HG02588 (cell line): ENCODE data around the gene CCDC170.
"Not testable (repeated sequence)": the region's sequence is repeated elsewhere in the genome, so short reads cannot be mapped to it uniquely, and the experiment has no call there.

Experiments
- ATAC-seq: cut with Tn5 transposase; IDR thresholded peaks from one replicate; pipeline ENCODE4 v1.9.1; 2021; ENCODE audit warnings: mild to moderate bottlenecking, moderate library complexity; ENCODE audit not compliant: unreplicated experiment

CCDC170 gene

DNA sequence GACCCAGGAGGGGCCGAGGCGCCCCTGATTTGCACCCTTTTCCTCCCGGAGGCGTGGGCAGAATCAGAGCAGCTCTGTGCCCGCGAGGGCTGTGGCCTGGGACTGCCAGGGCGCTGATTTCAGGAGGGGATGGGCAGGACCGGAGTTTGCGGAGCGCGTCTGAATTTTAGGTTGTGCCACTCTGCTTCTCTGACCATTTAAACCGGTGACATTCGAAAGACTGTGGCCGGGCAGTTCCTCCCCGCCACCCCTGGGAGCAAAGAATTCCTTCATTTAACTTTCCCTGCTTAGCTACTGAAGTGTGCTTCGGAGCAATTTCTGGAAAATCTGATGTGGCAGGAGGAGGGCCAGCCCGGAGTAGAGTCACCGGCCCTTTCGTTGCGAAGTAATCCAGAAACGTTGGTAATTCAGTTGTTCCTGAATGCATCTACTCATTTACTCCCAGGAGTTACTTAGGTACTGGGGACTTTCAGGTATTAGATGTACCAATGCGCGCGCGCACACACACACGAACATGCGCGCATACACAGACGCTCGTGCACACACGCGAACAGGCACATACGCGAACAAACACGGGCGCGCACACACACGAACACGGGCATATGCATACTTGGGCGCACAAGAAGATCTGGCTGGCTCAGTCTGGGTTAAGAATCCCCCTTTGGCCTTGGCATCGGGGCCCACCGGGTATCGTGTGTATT, 568 bp downstream of the CCDC170 start:
- ATAC-seq = no peak

DNA sequence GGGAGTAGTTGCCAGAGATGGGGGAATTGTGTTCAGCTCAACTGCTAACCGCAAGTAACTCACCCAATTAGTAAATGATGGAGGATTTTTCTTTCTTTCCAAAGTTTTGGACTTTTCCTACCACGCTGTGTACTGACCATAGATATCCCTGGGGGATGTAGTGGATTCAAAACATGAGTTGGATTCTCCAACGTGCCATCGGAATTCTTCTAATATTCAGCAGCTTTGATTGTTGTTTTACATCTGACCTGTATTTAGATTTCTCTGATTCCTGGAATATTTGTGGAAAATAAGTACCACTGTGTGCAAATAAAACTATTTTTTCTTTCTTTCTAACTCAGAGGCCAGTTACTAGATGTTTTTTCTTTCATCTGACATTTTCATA, 1.1 kb downstream of the CCDC170 start:
- ATAC-seq = no peak

DNA sequence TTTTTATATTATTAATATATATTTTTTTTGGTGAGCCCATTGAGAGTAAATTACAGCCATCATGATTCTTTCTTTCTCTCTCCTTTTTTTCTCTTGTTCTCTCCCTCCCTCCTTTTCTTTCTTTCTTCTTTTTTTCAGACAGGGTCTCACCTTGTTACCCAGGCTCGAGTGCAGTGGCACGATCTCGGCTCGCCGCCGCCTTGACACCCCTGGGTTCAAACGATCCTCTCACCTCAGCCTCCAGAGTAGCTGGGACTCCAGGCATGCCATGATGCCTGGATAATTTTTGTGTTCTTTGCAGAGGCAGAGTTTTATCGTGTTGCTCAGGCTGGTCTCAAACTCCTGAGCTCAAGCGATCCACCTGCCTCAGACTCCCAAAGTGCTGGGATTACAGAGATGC, 1.6 kb downstream of the CCDC170 start:
- no peak for ATAC-seq

DNA sequence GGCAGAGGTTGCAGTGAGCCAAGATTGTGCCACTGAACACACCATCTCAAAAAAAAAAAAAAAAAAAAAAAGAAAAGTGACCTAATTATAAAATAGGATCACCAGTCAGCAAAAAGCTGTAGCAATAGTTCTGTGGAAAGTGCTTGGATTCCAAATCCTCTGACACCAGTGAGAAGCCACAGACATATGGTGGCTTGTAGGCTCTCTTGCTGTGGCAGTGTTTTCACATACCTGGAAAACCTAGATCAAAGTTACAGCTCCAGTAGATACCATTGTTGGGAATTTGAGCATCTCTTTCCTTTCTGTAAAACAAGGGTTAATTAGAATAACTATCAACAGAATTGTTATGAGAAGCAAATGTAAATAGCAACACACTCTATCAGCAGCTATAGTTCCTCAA, 4.1 kb downstream of the CCDC170 start:
- peak; percentile 22 for ATAC-seq

DNA sequence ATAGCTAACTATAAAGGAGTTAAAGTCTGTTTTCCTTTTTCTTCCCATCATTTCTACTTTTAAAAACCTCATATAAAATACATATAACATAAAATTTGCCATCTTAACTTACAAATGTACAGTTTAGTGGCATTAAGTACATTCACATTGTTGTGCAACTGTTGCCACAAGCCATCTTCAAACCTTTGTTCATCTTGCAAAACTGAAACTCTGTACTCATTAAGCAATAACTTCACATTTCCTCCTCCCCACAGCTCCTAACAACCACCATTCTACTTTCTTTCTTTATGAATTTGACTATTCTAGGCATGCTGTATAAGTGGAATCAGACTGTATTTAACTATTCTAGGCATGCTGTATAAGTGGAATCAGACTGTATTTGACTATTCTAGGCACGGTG, 4.5 kb downstream of the CCDC170 start:
- peak; percentile 71 for ATAC-seq

DNA sequence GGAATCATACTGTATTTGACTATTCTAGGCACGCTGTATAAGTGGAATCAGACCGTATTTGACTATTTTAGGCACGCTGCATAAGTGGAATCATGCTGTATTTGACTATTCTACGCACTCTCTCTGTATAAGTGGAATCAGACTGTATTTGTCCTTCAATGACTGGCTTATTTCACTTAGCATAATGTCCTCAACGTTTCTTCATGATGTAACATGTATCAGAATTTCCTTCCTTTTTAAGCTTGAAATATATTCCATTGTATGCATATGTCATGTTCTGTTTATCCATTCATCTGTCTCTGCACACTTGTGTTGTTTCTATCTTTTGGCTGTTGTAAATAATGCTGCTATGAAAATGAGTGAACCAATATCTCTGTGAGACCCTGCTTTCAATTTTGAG, 5.7 kb downstream of the CCDC170 start:
- no peak for ATAC-seq

DNA sequence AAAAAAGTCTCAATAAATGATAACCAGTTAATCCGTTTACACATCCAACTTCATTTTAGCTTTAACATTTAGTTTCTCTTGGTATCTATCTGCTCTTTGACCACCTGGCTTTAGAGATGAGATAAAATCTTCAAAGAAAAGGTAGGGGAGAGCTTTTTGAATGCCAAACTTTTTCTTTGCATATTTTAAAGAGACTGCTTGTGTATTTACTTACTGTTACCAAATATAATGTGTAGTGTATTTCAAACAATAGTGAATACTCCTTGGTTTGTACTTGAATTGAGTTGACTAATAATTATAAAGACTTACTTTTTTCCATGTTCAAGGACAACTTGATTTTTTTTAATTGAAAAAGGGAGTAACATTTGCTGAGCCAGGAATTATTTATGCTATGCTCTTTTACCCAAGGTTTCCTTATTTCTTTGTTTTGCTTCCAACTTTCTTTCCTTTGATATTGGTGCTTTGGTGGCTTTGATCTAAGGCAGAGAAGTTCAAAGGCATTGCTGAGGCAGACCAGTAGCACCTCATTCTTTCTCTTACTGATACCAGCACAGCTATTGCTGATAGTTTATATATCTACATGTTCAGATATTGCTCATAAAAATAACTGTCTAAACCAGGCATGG, 7.8 kb downstream of the CCDC170 start:
- ATAC-seq = no peak

DNA sequence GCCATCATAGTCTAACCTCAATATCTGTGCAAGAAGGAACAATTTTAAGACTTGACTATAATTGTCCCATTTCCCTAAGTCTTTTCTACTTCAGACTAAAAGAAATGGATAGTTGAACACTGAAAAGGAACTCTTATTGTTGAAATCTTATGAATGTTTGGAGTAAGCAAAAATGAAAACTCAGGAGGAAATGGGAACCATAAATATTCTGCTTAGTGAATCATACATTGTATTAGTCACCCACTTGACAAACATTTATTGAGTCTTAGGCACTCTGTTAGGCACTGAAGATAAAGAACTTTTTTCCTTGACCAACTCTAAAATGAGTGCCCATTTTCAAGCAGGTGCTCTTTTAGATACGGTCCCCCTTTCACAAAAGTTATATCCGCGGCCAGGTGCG, 8.7 kb downstream of the CCDC170 start:
- no peak for ATAC-seq

DNA sequence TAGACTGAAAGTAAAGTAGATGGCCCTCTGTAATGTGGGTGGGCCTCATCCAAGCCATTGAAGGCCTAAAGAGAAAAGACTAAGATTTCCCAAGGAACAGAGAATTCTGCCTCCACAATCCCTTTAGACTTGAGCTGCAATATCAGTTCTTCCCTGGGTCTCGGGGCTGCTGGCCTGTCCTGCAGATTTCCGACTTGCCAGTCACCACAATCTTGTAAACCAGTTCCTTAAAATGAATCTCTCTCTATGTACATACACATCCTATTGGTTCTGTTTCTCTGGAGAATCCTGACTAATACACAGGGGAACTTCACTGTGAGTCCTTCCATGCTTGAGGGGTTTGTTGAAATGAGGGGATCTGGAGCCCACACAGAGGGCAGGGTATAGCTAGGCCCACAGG, 12.9 kb downstream of the CCDC170 start:
- no peak for ATAC-seq

DNA sequence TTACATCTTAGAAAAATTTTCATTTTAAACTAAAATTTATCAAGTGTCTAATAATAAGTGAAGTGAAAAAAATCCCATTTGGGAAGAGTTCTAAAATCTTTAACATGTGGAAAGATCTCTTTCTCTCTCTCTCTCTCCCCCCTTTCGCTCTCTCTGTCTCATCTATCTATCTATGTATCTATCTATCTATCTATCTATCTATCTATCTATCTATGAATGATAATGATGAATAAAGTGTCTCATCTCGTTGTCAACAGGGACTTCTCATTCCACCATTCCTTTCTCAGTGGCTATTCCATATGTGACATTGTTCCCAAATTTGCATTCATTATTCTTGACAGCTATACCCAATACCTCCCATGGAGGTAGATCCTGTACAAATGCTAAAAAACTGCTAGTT, 15.2 kb downstream of the CCDC170 start:
- ATAC-seq = no peak

DNA sequence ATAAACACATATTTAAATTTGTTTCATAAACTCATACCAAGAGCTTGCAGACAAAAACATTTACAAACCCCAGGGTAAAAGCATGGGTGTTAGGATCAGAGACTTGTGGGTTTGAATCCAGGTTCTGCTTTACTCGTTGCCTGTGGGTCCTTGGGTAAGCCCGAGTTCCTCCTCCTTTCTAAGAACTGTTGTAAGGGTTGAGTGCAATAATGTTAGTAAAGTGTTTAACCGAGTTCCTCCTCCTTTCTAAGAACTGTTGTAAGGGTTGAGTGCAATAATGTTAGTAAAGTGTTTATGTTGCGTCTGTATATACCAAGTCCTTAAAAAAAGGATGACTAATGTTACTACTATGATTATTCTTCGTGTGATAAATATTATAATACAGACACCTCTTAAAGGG, 18.7 kb downstream of the CCDC170 start:
- no peak for ATAC-seq

DNA sequence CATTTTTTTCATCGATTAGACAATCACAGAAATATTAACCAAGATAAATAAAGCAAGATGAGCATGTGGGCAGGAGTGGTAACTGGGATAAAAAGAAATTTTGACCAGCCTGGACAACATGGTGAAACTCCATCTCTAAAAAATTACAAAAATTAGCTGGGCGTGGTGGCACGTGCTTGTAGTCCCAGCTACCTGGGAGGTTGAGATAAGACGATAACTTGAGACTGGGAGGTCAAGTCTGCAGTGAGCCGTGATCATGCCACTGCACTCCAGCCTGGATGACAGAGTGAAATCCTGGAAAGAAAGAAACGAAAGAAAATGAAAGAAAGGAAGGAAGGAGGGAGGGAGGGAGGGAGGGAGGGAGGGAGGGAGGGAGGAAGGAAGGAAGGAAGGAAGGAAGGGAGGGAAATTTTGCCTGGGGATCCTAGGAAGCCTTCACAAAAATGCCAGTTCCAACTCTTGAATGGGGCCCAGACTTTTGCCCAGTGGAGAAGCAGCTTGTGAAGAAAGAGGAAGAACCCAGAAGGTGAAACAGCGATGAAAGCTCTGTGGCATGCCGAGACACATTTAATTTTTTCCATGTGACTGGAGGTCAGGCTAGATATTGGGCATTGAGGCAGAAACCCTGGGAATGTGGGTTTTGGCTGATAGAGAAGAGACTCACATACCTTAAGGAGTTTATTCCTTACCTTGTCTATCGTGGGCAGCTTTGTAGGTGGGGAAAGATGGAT, 20.3 kb downstream of the CCDC170 start:
- ATAC-seq = no peak

DNA sequence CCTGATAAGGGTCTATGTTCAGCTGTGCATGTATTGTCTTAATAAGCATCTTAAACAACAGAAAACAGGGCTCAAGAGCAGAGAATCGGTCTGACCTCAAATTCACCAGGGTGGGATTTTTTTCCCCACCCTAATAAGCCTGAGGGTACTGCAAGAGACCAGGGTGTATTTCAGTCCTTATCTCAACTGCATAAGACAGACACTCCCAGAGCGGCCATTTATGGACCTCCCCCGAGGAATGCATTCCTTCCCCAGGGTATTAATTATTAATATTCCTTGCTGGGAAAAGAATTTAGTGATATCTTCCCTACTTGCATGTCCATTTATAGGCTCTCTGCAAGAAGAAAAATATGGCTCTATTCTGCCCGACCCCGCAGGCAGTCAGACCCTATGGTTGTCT, 25.2 kb downstream of the CCDC170 start:
- not testable (repeated sequence) for ATAC-seq

DNA sequence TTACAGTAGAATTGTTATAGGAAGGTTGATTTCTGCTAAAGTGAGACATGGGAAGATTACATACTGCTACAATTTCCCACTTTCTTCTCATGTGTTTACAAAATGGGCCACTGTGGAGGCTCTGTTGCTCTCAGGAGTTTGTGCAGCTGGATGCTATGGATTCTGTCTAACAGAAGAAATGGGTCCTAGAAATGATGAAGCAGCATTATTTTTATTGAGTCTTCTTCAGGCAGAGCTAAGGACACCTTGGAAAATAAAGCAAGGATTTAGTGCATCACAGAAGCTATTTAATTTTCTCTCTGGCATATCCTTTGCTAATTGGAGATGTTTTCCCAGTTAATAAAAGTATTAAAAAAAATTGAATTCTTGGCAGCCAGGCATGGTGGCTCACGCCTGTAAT, 29.2 kb downstream of the CCDC170 start:
- ATAC-seq = no peak

DNA sequence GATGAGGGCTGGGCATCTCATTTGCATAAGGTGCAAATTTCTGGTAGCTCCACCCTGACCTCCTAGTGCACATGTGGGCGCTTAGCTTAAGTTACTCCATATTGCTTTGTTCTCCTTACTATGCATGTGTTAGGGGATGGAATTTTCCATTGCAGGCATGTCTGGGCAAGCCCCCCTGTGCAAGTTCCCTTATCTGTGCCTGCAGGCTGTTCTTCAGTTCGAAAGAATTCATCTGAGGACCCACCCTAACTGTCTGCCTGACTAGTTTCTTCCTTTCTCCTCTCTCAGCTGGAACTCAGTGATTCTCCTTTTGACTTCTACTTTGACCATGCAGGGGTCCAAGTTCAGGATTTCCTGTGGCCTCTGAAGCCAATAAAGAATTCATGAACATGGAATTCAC, 30.2 kb downstream of the CCDC170 start:
- no peak for ATAC-seq

DNA sequence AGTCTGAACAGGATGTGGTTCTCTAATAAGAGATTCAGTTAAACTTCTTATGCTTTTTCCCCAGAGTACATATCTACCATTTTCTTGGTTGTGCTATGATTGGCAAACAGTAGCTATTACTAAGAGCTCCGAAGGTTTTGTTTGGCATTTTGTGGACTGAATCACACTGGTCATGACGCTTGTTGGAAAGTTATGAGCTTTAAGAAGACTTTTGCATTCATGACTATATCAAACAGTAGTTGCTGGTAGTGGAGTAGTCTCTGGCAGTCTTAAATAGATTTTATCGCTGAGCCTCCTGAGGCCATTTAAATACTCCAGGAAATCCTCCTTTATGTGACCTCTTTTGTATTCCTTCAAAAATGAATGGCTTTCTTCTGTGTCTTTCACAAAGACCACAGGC, 40.8 kb downstream of the CCDC170 start:
- ATAC-seq = no peak

DNA sequence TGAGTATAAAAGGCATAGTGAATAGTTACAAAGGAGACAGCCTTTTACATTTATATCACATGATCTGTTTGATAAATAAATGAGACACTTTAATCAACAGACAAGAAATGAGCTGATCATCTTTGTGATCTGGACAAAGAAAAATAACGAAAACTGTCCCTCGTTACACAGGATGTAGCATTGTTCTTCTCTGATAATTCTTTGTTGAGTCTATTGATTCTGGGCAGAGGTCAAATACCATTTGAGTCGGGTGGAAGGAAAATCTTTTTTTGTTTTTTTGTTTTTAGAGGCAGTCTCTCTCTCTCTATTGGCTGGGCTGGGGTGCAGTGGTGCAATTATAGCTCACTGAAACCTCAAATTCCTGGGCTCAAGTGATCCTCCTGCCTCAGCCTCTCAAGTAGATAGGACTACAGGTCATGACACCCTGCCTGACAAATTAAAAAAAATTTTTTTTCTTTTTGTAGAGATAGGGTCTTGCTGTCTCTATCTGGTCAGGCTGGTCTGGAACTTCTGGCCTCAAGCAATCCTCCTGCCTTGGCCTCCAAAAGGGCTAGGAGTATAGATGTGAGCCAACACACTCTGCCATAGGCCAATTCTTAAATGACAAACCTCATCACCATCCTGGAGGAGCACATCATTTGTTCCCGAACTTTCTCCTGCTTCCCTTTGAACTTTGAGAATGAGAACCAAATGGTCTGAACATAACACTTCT, 41.8 kb downstream of the CCDC170 start:
- ATAC-seq = no peak

DNA sequence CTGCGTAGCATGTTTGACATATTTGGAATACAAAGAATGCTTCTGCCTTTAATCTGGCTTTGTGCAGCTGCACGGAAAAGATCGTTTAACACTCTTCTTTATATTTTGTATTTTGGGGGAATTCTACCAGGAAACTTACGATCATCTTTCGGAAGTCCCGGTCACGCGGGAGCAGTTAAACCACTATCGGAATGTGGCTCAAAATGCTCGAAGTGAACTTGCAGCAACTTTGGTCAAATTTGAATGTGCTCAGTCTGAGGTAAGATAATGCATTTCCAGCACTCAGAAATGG, 42.3 kb downstream of the CCDC170 start:
- no peak for ATAC-seq

DNA sequence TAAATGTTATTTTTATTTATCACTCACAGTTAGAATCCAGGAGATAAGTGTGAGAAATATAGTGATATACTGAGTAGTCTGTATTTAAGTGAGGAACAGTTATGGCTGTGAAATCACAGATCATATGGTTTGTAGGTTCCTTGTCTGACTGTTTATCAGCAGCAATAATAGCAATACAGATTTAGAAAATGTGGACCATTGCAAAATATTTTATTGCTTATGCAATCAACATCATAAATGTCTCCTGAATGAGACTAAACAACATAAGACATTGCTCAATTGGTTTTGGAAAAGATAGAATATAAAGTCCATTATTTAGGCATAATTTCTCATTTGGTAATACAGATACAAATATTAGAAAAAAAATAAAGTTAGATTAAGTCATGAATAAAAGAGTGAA, 43.7 kb downstream of the CCDC170 start:
- ATAC-seq = no peak

DNA sequence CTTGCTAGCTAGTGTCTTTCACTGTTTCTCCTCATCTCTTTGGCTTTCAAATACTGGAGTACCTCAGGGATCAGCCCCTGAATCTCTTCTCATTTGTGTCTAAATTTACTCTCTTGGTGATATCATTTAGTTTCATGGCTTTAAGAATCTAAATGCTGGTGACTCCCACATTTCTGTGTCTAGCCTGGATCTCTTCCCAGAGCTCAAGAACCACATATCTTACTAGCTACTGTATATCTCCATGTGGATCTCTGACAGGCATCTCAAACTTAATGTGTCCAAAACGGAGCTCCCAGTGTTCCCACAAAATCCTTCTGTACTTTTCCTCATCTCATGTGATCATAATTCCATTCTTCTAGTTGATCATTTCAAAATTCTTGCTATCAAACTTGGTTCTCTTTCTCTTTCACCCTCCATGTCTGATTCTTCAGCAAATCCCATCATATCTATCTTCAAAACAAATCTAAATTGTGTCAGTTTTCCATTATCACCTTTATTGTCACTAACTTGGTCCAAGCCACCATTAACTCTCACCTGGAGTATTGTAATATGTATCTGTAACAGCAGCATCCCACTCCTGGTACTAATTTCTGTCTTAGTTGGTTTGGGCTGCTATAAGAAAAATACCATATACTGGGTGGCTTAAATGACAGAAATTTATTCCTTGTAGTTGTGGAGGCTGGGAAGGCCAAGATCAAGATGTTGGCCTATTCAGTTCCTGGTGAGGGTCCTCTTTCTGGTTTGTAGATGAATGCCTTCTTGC, 45.9 kb downstream of the CCDC170 start:
- ATAC-seq = no peak

DNA sequence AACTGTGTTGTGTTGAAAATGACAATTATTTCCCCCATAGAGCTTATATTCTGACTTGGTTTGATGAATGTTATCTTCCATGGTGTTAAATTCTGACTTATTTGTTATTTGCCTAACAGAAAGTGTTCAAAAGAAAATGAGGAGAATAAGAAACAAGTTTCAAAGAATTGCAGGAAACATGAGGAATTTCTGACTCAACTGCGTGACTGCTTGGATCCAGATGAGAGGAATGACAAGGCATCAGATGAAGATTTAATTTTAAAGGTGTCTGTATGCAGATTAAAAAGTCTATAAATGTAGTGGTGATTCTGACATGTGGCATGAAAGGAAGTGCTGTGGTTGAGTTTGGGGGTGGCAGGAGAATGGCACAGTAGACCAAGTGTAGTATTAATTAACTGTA, 50.6 kb downstream of the CCDC170 start:
- no peak for ATAC-seq
